ENCODE data around the gene PPP6R1.

The PPP6R1 gene

DNA sequence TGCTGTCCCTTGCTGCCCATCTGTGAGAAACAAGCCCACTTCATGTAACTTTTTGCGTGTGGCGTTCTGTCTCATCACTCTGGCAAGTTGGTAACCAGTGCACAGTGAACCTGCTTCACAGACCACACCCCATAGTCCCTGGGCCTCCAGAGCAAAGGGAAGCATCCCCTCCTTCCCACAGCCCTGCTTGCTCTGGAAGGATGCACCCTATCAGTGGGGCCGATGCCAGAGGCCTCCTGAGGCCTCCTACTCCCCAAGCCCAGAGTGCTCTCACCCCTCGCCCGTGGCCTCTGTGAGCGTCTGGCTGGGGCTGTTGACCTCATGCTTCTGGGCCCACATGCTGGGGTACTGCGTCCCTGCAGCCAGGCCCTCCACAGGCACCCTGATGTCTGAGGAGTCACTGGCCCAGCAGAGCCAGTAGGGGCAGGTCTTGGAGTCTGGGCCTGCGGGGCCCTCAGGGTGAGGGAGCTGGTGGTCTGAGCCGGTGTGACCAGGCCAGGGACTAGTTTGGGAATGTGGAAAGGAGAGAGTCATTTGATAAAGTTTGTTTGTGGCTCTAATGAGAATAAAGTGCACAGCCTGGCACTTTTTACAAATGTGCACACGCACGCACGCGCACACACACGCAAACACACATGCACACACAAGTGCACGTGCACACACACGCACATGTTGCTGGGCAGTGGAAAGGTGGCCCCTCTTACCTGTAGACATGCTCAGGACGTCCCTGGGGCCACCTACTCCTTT is 35.4 kb downstream of the PPP6R1 start:
- DNase-seq (ENCODE audit: low read depth) = no peak

DNA sequence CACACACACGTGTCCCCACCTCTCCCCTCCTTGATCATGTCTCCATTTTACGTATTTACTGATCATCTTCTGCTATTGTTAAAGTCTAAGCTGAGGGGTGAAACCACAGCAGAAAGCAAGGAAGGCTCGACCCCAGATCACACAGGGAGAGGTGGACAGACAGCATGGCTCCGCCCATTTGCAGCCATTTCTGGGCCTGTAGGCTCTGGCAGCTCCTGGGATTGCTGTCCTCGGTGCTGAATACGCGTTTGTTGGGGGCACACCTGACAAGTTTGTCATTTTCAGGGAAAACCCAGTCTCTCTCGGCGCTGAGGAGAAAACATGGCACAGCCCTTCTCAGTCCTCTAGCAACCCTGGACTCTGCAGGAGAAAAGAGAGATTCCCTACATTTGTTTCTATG is 38.3 kb downstream of the PPP6R1 start:
- DNase-seq (ENCODE audit: low read depth) = peak; percentile 25

DNA sequence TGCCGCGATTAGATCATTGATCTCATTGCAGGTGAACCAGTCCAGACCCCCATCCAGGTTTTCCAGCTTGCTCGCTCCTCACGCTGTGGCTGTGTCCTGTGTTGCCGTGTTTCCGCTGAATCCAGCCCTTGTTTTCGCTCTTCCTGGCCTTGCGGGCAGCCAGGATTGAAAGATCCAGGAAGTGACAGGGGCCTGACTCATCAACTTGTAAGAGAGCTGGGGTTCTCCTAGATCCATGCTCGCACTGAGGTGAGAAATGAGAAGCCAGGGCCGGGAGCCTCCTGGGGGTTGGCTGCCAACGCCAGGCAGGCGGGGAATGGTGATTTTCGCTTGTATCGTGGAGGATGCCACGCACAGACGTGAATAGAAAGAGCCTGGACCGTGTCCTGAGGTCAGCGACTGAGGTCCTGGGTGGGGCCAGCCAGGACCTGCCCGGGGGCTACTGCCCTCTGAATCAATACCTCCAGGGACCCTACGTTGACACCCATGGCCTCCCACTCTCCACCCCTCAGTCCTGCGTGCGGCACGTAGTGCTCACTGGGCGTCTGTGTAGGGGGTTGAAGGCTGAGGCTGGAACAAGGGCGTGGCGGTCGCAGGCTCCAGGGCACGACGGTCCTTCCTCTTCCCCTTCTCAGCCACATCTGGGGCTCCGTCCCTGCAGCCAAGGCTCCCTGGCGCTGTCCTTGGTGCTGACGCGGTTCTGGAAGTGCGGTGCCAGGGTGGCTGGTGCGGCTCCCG is 42.2 kb downstream of the PPP6R1 start:
- peak; percentile 100 for DNase-seq (ENCODE audit: low read depth)

DNA sequence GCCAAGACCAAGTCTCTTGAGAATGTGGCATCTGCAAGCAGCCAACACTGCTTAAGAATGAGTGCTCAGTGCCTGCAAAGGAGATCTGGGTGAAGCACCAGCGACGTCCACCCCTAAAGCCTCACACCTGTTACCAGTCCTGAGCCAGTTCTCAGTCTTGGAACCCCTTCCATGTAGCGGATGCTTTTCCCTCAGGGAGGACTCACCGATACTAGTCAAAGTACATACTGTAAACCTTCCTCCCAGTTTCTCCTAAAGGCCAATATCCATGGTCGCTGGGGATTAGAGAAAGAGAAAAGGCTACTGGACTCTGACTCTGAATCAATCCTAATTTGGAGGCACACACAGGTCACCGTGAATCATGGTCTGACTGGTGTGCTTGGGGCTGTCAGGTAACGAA is 45.3 kb downstream of the PPP6R1 start:
- DNase-seq (ENCODE audit: low read depth) = no peak

DNA sequence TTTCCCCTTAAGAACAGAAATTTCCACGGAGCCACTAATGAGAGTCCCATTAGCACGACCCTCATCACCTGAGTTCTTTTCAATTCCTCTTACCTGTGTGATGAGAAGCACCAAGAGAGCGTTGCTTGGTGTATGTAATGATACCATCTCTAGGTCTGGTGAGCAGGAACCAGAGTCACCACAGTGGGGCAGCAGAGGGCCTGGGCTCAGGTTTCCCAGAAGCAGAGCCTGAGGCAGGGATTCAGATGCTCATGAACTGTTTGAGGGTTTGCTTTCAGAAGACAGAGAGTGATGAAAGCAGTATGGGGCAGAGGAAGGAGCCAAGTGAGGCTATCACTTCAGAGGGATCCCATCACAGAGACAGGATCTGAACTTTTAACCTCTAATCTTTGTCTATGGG is 46.4 kb downstream of the PPP6R1 start:
- peak; percentile 30 for DNase-seq (ENCODE audit: low read depth)

DNA sequence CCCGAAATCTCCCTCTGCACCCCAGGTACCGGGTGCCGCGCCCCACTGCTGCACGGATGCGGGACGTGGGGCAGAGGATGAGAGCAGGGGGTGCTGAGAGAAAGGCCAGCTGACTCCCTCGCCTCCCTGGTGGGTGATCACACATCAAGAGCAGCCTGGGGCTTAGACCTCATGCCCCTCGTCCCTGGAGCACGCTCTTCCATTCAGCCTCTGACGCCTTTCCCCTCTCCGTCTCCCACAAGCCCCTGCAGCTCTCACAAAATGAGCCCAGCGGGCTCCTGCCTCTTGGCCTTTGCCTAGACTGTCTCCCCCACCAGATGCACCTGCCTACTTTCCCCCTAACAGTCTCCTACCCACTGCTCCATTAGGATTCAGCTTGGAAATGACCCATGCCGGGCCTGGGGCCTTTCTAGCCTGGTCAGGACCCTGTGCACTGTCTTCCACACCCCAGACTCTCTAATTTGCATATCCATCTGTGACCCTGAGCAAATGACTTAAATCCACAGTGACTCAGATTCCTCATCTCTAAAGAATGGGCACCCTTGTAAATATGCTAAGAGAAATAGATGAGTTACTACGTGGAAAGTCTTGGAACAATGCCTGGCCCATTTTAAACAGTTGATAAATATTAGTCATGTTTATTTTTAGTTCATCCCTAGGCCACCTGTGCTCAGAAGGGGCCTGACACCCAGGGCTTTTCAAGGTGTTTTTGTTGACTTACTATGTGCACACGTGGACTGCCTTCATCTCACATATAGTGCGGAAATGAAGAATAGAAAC is 48.9 kb downstream of the PPP6R1 start:
- DNase-seq (ENCODE audit: low read depth) = peak; percentile 98

DNA sequence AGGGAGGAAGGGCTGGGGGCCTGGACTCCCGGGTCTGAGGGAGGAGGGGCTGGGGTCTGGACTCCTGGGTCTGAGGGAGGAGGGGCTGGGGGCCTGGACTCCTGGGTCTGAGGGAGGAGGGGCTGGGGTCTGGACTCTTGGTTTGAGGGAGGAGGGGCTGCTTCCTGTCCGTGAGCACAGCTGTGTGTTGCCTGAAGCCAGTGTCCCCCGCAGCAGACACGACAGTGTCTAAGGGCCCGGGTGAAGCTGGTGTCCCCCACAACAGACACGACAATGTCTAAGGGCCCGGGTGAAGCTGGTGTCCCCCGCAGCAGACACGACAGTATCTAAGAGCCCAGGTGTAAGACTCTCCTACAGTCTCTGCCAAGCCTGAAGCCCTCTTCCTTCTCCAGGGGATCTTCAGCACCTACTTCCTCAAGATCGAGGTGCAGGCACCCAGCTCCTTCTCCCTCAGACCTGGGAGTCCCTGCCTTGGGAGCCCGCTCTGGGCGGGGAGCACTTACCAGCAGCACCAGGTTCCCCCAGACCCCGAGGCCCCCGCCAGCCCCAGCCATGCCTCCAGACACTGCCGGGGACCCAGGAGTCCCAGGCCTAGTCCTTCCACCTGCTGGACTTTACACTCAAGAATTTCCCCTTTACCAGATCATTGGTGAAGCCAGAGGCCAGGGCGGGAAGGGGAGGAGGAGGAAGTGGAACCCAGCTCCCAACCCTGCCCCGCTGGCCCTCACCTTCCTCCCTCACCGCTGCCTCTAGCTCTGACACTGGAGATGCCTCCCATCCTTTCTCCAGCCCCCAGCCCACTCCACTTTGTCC is 49.7 kb downstream of the PPP6R1 start, which contains the start of gene PTPRH:
Gene PTPRH, minus strand, starts transcription at position 622 of the 813 bp plus-strand sequence. Its CDS starts 68 bp downstream, at position 554.
- DNase-seq (ENCODE audit: low read depth) = peak; percentile 25

DNA sequence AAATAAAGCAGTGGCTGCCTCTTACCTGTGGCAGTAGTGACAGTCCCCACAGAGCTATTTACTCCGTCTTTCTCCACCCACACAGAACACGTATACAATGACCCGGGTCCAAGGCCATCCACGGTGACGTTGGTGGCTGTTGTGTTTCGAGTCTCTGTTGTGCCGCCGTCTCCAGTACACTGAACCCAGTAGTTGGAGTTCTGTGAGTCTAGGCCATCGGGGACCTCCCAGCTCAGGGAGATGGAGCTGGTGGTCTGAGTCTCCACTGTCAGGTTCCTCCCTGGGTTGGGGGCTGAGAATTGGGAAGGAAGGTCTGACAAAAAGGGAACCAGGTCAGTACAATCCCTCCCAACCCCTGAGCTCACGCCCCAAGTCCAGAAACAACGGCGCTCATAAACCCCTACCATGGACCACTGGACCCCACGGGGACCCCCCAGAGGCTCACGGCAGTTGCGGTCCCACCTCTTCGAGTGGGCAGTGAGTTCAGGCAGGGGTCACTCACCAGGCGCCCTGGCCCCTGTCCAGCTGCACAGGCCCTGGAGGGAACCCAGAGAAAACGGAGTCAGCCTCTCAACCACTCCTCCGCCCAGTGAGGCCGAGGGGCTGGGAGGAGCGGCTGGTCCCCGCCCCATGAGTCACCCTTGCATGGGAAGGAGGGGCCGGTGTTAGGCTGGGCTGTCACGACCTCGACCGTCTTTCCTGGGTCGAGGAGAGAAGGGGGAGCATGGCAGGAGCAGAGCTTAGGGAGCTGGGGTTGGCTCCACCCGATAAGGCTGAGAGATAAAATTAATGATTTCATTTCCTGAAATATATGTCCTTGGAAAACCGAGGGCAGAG is 51.9 kb downstream of the PPP6R1 start:
- DNase-seq (ENCODE audit: low read depth) = peak; percentile 94

DNA sequence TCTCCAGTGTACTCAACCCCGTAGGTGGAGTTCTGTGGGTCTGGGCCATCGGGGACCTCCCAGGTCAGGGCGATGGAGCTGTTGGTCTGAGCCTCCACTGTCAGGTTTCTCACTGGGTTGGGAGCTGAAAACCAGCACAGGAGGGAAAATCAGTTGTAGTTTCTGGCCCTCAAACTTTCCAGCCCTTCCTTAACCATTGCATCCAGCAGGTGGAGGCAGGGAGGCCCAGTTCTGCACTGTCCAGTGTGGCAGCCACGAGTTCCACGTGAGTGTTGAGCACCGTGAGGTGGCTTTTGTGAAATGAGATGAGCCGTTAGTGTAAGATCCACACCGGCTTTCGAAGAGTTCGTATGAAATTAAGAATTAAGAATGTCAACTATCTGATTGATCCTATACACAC is 56.6 kb downstream of the PPP6R1 start:
- DNase-seq (ENCODE audit: low read depth) = peak; percentile 36

DNA sequence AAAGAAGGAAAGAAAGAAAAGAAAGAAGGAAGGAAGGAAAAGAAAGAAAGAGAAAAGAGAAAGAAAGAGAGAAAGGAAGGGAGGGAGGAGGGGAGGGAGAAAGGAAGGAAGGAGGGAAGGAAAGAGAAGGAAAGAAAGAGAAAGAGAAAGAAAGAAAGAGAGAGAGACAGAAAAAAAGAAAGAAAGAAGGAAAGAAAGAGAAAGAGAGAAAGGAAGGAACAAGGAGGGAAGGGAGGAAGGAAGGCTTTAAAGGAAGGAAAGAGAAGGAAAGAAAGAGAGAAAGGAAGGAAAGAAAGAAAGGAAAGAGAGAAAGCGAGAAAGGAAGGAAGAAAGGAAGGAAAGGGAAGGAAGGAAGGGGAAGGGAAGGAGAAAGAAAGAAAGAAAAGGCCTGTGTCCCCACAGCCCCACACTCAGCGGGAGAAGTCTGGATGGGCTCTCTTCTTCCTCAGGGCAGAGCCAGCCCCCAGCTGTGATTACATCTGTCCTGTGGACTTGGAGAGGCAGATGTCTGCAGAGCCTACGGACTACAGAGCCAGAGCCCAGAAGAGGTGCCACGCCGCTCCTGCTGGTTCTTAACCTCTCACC is 59.1 kb downstream of the PPP6R1 start:
- DNase-seq (ENCODE audit: low read depth) = no peak

DNA sequence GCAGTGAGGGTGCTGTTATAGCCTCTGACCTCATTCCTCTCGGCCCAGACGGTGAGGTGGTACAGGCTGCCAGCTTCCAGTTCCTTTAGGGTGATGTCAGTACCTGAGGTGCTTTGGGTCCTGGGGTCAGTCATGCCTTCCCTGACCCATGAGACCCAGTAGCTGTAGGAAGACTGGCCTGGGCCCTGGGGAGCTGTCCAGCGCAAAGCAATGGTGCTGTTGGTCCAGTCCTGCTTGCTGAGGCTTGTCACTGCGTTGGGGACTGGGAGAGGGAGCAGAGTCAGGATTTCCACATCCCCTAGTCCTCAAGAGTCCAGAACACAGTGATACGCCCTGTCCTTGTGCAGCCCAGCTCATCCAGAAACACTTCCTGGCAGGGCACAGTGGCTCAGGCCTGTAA is 60.2 kb downstream of the PPP6R1 start:
- no peak for DNase-seq (ENCODE audit: low read depth)

DNA sequence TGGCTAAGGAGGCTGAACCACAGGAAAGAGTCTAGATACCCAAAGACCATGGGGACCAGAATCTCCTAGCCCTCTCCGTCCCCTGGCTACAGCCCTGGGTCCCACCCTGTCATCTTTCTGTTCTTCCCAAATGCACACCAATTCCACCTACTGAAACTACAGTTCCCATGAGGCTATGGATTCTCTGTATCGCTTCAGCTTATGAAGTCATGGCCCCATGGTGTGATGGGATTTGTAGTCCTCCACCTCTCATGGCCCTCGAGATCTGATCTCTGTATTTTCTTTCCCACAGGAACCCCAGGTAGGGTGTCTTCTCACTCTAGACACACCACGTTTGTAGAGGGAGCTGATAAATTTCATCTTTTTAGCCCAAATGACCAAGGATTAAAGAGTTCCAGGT is 61.3 kb downstream of the PPP6R1 start:
- DNase-seq (ENCODE audit: low read depth) = peak; percentile 44

DNA sequence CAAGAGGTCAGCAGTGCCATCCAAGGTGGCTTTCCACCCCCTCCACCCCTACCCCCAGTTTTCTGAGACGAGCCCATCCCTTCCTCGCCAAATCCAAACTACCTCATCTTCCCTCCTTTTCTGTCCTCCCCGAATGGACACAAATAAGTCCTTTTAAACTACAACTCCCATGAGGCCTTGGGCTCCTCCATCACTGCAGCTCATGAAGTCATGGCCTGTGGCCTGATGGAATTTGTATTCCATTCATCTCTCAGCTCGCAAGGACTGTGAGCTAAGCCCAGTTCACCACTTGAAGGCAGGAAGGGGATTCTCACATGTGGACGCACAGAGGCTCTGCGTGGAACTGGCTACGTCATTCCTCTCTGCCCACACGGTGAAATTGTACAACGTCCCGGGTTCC is 62.0 kb downstream of the PPP6R1 start:
- DNase-seq (ENCODE audit: low read depth) = peak; percentile 40

DNA sequence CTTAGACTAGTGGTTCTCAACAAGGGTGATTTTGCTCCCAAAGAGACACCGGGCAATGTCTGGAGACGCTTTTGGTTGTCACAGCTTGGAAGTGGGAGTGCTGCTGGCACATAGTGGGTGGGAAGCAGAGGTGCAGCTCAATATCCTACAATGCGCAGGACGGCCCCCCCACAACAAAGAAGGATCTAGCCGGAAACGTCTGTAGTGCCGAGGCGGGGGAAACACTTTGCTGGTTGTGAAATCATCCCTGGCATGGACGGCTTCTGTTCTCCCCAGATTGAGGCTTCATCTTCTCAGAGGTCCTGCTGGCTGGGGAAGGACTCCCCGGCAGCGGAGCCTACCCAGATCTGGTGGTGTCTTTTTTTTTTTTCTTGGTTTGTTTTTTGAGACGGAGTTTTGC is 65.3 kb downstream of the PPP6R1 start:
- DNase-seq (ENCODE audit: low read depth) = no peak

DNA sequence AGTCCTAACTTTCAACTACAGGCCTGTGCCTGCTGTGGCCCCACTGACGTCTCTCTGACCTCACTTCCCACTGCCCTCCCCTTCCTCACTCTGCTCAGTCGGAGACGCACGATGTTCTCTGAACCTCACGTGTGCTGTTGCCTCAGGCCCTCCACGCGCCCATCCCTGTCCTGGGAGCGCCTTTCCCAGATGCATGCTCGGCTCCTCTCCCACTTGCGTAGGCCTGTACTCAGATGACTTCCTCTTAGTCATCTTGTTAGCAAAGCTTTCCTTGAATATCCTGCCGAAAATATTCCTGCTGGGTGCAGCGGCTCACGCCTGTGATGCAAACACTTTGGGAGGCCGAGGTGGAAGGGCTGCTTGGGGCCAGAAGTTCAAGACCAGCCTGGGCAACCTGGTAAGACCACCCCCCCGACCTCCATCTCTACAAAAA is 69.4 kb downstream of the PPP6R1 start:
- peak; percentile 99 for DNase-seq (ENCODE audit: low read depth)

DNA sequence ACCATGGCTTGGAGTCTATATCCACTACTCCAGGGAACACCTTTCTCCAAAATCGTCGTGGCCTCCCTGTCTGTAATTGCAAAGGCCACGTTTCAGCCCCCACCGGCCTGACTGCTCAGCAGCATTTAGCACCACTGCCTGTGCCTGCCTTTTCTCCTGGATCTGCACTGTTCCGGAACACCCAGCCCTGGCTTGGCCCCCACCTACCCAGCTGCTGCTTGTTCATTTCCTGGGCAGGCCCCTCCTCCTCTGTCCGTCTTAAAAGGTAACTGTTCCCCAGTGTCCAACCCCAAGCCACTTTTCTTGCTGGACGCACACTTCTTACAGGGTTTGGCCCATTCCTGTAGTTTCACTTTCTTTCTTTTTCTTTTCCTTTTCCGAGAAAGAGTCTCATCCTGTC is 70.2 kb downstream of the PPP6R1 start:
- no peak for DNase-seq (ENCODE audit: low read depth)

DNA sequence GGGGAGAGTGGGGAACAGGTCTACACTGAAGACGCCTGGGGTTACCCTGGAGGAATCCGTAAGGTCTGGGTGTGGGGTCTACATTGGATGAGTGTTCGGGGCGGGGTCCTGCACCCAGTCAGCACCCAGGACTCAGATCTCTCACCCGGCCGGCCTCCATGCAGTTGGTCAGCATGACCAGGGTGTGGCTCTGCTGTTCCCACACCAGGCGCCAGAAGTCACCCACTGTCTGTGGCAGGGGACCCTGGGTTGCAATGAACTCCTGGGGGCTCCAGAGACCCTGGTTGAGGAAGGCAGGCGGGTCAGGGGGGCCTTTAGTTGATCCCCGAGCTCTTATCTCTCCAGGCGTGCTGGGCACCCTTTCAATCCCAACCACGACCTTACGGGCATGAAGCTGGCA is 72.7 kb downstream of the PPP6R1 start:
- no peak for DNase-seq (ENCODE audit: low read depth)

DNA sequence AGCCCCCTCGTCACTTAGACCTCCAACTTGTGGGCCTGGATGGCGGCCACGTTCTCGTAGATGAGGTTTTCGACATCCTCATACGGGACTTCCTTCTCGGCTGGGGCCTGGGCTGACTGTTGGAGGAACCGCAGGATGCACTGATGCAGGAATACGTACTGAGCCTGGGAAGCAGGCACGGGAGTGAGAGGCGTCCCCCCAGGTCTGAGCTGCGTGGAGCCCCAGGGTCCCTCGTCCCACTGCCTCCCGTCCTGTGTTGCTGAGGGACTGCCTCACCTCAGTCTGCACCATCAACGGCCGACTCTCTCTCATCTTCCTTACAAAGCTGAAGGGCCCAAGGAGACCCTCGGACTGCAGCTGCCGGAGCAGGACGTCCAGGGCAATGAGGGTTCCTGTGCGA is 77.1 kb downstream of the PPP6R1 start:
- no peak for DNase-seq (ENCODE audit: low read depth)

Measured in ELR (cell line).